CD14-positive monocyte (primary cell): Measurements from ENCODE around the gene HAPLN3. TPM values are rescaled to one million over a fixed set of nuclear protein-coding genes. Genes with fewer than 3 reads are reported as not detected.
A peak's percentile ranks its signal among the peaks of the same experiment; 100 is the strongest.

Experiments used
- DNase-seq, 3 donors: peaks; one replicate each; pipeline ENCODE4 v3.0.0-alpha.2; 2011 to 2022
- H2AFZ ChIP-seq: 2 replicates; pipeline ENCODE4 v1.6.0; 2012; ENCODE audit warnings: mild to moderate bottlenecking, low read depth, low read length, inconsistent platforms; ENCODE audit not compliant: insufficient read depth, poor library complexity, severe bottlenecking
- H3K27ac ChIP-seq, 2 donors: 1 replicate in 1 of 2; 2 replicates in 1 of 2; pipeline ENCODE4 v1.5.1; 2012 to 2013; ENCODE audit warnings: low read length in 2 of 2, control low read depth in 1 of 2, inconsistent platforms in 1 of 2, low read depth in 1 of 2, mild to moderate bottlenecking in 1 of 2
- H3K27me3 ChIP-seq, 2 donors: one replicate each; pipeline versions ENCODE4 v1.6.0 to v1.6.1; 2011 to 2013; ENCODE audit warnings: low read length in 2 of 2; ENCODE audit not compliant: control insufficient read depth in 2 of 2, insufficient read depth in 2 of 2
- H3K36me3 ChIP-seq, 2 donors: replicated peaks in 1 of 2; 1 replicate in 1 of 2; 2 replicates in 1 of 2; pipeline versions ENCODE4 v1.5.1 to v1.6.1; 2012 to 2013; ENCODE audit warnings: low read length in 2 of 2, control low read depth in 1 of 2, inconsistent platforms in 1 of 2, mild to moderate bottlenecking in 1 of 2; ENCODE audit not compliant: insufficient read depth in 2 of 2, control insufficient read depth in 1 of 2
- H3K4me1 ChIP-seq, 2 donors: 1 replicate in 1 of 2; 2 replicates in 1 of 2; pipeline versions ENCODE4 v1.5.1 to v1.6.1; 2012 to 2013; ENCODE audit warnings: low read length in 2 of 2, control low read depth in 1 of 2, inconsistent platforms in 1 of 2, mild to moderate bottlenecking in 1 of 2, moderate library complexity in 1 of 2; ENCODE audit not compliant: insufficient read depth in 2 of 2, control insufficient read depth in 1 of 2
- H3K4me2 ChIP-seq: replicated peaks from 2 replicates; pipeline ENCODE3; 2012; ENCODE audit warnings: low read length, moderate library complexity, mild to moderate bottlenecking; ENCODE audit not compliant: poor library complexity, severe bottlenecking; ENCODE audit errors: extremely low read depth
- H3K4me3 ChIP-seq, 3 experiments: fragments of 200-600 bp in 1 of 3; sonication (generic) in 1 of 3; replicated peaks in 1 of 3; 1 replicate in 2 of 3; 2 replicates in 1 of 3; pipeline ENCODE4 v1.5.1; 2011 to 2013; ENCODE audit warnings: low read length in 3 of 3, mild to moderate bottlenecking in 3 of 3, control low read depth in 2 of 3, low read depth in 2 of 3, inconsistent platforms in 1 of 3, moderate library complexity in 1 of 3
- H3K79me2 ChIP-seq: 2 replicates; pipeline ENCODE4 v1.6.0; 2012; ENCODE audit warnings: mild to moderate bottlenecking, control low read depth, inconsistent platforms, low read length, moderate library complexity; ENCODE audit not compliant: insufficient read depth
- H3K9ac ChIP-seq: 2 replicates; pipeline ENCODE4 v1.6.0; 2017; ENCODE audit warnings: low read length, mild to moderate bottlenecking; ENCODE audit not compliant: insufficient read depth, poor library complexity, severe bottlenecking
- H3K9me3 ChIP-seq, 2 donors: replicated peaks in 1 of 2; 1 replicate in 1 of 2; 2 replicates in 1 of 2; pipeline versions ENCODE4 v1.5.1 to v1.6.1; 2012 to 2013; ENCODE audit warnings: low read length in 2 of 2, control low read depth in 1 of 2; ENCODE audit not compliant: control insufficient read depth in 1 of 2, insufficient read depth in 1 of 2
- H4K20me1 ChIP-seq: 2 replicates; pipeline ENCODE4 v1.6.0; 2012; ENCODE audit warnings: mild to moderate bottlenecking, low read length, control low read depth, moderate library complexity; ENCODE audit not compliant: insufficient read depth
- H3K27ac Mint-ChIP-seq, 7 donors: one replicate each; pipeline ENCODE4 v1.8.0; 2020; ENCODE audit warnings: mild to moderate bottlenecking in 7 of 7, mixed read lengths in 7 of 7, moderate library complexity in 6 of 7, inconsistent platforms in 2 of 7
- H3K27me3 Mint-ChIP-seq, 3 donors: one replicate each; pipeline ENCODE4 v1.8.0; 2021 to 2022; ENCODE audit warnings: low read depth in 3 of 3, mild to moderate bottlenecking in 3 of 3, mixed read lengths in 3 of 3, moderate library complexity in 3 of 3, inconsistent platforms in 1 of 3
- H3K36me3 Mint-ChIP-seq, 2 donors: one replicate each; pipeline ENCODE4 v1.8.0; 2020; ENCODE audit warnings: mixed read lengths in 2 of 2, inconsistent platforms in 1 of 2, mild to moderate bottlenecking in 1 of 2
- H3K4me1 Mint-ChIP-seq: one replicate; pipeline ENCODE4 v1.8.0; 2020; ENCODE audit warnings: mild to moderate bottlenecking, mixed read lengths
- H3K4me3 Mint-ChIP-seq, 2 donors: one replicate each; pipeline ENCODE4 v1.8.0; 2020; ENCODE audit warnings: mild to moderate bottlenecking in 2 of 2, mixed read lengths in 2 of 2, moderate library complexity in 1 of 2
- H3K9me3 Mint-ChIP-seq, 7 donors: one replicate each; pipeline ENCODE4 v1.8.0; 2020 to 2022; ENCODE audit warnings: mixed read lengths in 7 of 7, mild to moderate bottlenecking in 6 of 7, moderate library complexity in 6 of 7, inconsistent platforms in 2 of 7
- WGBS: methylation state at CpG from one replicate; pipeline ENCODE4 v1.1.5; 2013; ENCODE audit warnings: missing lambda C conversion rate; ENCODE audit not compliant: insufficient coverage; 5-methylcytosine and 5-hydroxymethylcytosine counted together
- intact Hi-C, 2 donors: fragments of 100-400 bp; cut with micrococcal nuclease; formaldehyde crosslinking; loops; one replicate each; pipeline versions ENCODE4 v1.15.0 to v1.15.1; 2023
- polyA plus RNA-seq, 3 donors: library from polyadenylated mRNA; depleted of rRNA in 1 of 3; unstranded in 2 of 3; stranded (reverse) in 1 of 3; fragments of 300-500 nt in 2 of 3; fragments of >200 nt in 1 of 3; fragmentation: Illumina TruSeq in 2 of 3; gene quantifications; 1 replicate in 2 of 3; 2 replicates in 1 of 3; pipeline ENCODE4 v1.2.3, GENCODE V29; 2012 to 2021
- TF ChIP-seq, protein P1 (sequence below): fragments of 200-600 bp; IDR thresholded peaks from one replicate; pipeline ENCODE4 v1.8.0; 2022; ENCODE audit warnings: antibody characterized with exemption, mild to moderate bottlenecking

HAPLN3 gene
- polyA plus RNA-seq, 3 donors, result 0.60 to 2.8 (median 0.65) TPM

DNA sequence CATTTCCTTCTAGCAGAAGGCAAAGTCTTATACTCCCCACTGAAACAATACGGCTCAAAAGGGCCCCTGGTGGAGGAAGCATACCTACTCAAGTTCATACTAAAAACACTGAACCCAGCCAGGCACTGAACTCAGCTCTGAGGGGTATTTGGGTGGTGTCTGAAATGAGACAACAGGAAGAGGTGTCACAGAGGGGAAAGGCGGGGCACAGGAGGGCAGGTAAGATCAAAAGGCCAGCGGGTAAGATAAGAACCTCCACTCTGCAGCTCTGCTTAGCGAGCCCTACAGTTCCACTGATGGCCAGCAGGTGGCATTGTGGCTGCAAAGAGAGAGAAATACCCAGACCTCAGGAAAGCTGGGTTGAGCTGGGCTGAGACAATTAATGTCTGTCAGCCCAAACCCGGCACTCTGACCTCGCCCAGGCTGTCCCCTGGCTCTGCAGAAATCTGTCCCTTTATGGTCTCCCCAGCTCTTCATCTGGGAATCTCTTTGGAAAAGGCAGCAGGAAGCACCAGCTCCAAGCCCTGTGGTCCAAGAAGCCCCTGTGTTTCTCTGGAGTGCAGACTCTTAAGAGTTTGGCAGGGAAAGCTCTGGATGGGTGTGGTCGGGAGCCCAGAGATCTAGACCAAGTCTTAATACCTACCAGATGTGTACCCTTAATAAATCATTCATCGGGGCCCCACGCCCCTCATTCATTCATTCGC is 9.4 kb upstream of the HAPLN3 start:
- no peaks in the 10 kb centered on the region for H3K9me3 Mint-ChIP-seq
- WGBS, result 44% methylated on average over 8 of the region's 10 CpGs
- no peaks in the 10 kb centered on the region for H4K20me1 ChIP-seq
- H3K4me3 ChIP-seq, result no peak overlapping the region
- peak; percentile 25 to 43 (median 43) for DNase-seq
- no peaks in the 10 kb centered on the region for H3K27me3 ChIP-seq
- no peaks in the 10 kb centered on the region for H3K4me1 ChIP-seq
- peaks cover 2% of the 10 kb centered on the region for H3K4me1 Mint-ChIP-seq
- H2AFZ ChIP-seq, result peak overlapping the region; percentile 35
- peak overlapping the region in 2 of 7 donors; percentile 38 to 74 for H3K27ac Mint-ChIP-seq
- no peaks in the 10 kb centered on the region for H3K36me3 Mint-ChIP-seq
- H3K4me2 ChIP-seq, result no peak overlapping the region
- H3K36me3 ChIP-seq, result no peaks in the 10 kb centered on the region
- H3K4me3 Mint-ChIP-seq, result no peak overlapping the region
- peaks cover 0 to 2% (median 0%) of the 10 kb centered on the region in 3 donors for H3K27me3 Mint-ChIP-seq
- H3K9ac ChIP-seq, result no peak overlapping the region
- H3K79me2 ChIP-seq, result no peaks in the 10 kb centered on the region
- H3K9me3 ChIP-seq, result no peaks in the 10 kb centered on the region
- TF ChIP-seq, protein P1, sequence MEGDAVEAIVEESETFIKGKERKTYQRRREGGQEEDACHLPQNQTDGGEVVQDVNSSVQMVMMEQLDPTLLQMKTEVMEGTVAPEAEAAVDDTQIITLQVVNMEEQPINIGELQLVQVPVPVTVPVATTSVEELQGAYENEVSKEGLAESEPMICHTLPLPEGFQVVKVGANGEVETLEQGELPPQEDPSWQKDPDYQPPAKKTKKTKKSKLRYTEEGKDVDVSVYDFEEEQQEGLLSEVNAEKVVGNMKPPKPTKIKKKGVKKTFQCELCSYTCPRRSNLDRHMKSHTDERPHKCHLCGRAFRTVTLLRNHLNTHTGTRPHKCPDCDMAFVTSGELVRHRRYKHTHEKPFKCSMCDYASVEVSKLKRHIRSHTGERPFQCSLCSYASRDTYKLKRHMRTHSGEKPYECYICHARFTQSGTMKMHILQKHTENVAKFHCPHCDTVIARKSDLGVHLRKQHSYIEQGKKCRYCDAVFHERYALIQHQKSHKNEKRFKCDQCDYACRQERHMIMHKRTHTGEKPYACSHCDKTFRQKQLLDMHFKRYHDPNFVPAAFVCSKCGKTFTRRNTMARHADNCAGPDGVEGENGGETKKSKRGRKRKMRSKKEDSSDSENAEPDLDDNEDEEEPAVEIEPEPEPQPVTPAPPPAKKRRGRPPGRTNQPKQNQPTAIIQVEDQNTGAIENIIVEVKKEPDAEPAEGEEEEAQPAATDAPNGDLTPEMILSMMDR, result peak; percentile 95
- intact Hi-C loops, result loop anchor here (2.0 to 10.0 kb wide), 3 partner anchors 110 to 272 kb away; no protein-coding TSS in a partner anchor
- no peak overlapping the region for H3K27ac ChIP-seq

DNA sequence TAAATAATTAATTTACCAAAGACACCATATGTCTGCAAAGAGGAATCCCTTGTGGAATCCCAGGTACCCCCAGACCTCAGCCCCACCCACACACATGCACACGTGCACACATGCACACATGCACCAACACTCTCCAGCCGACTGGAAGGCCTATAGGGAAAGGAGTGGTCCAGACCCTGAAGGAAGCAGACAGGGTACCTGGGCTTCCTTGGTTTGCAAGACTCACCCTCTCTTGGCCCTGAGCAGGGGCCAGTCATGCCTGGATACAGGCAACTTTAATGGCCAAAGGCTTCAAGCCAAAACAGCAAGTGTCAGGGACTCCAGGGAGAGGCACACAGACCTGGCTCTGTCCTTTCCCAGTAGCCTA is 8.9 kb upstream of the HAPLN3 start:
- TF ChIP-seq, protein P1, result no peak
- intact Hi-C loops, result loop anchor here (2.0 to 10.0 kb wide), 3 partner anchors 111 to 273 kb away; no protein-coding TSS in a partner anchor
- no peak for DNase-seq
- H3K36me3 Mint-ChIP-seq, result no peaks in the 10 kb centered on the region
- peaks cover 0 to 2% (median 0%) of the 10 kb centered on the region in 3 donors for H3K27me3 Mint-ChIP-seq
- no peaks in the 10 kb centered on the region for H3K27me3 ChIP-seq
- no peaks in the 10 kb centered on the region for H3K36me3 ChIP-seq
- no peaks in the 10 kb centered on the region for H3K9me3 ChIP-seq
- no peak overlapping the region for H3K27ac ChIP-seq
- peaks cover 2% of the 10 kb centered on the region for H3K4me1 Mint-ChIP-seq
- 100% methylated on average over 1 of the region's 2 CpGs for WGBS
- H3K4me3 ChIP-seq, result no peak overlapping the region
- H3K79me2 ChIP-seq, result no peaks in the 10 kb centered on the region
- H4K20me1 ChIP-seq, result no peaks in the 10 kb centered on the region
- peak overlapping the region; percentile 35 for H2AFZ ChIP-seq
- H3K4me1 ChIP-seq, result no peaks in the 10 kb centered on the region
- H3K4me2 ChIP-seq, result no peak overlapping the region
- H3K27ac Mint-ChIP-seq, result no peak overlapping the region
- no peak overlapping the region for H3K9ac ChIP-seq
- no peaks in the 10 kb centered on the region for H3K9me3 Mint-ChIP-seq
- H3K4me3 Mint-ChIP-seq, result no peak overlapping the region
